ENCODE data around the gene C1orf210.

C1orf210 gene

GRCh38 chr1:43279161-43279560 is 6.2 kb downstream of the C1orf210 start:
- Mint-ChIP-seq H3K36me3 (peaks cover 12% of the 10 kb centered on the region), H3K27ac (no peak overlapping the region), H3K4me3 (no peak overlapping the region), H3K27me3 (peaks cover 38% of the 10 kb centered on the region), H3K9me3 (peaks cover 10% of the 10 kb centered on the region), H3K4me1 (peaks cover 20% of the 10 kb centered on the region)
- DNase-seq, result no peak
- CTCF ChIA-PET, result no interaction called here

- CTCF ChIA-PET, result no interaction called here
- Mint-ChIP-seq H3K36me3 (peaks cover 14% of the 10 kb centered on the region), H3K9me3 (peaks cover 12% of the 10 kb centered on the region), H3K27me3 (peaks cover 42% of the 10 kb centered on the region), H3K4me1 (peaks cover 24% of the 10 kb centered on the region), H3K27ac (no peak overlapping the region), H3K4me3 (no peak overlapping the region)
- DNase-seq, result peak; percentile 14
Observed at GRCh38 chr1:43277116-43277876, 8.1 kb downstream of the C1orf210 start.

- CTCF ChIA-PET, result no interaction called here
- Mint-ChIP-seq H3K36me3 (peaks cover 14% of the 10 kb centered on the region), H3K4me3 (no peak overlapping the region), H3K27ac (no peak overlapping the region), H3K9me3 (peaks cover 12% of the 10 kb centered on the region), H3K4me1 (peaks cover 24% of the 10 kb centered on the region), H3K27me3 (peaks cover 49% of the 10 kb centered on the region)
- peak; percentile 5 for DNase-seq
Observed at GRCh38 chr1:43276673-43277072, 8.7 kb downstream of the C1orf210 start.

- H3K4me3 Mint-ChIP-seq, result no peak overlapping the region
- peaks cover 29% of the 10 kb centered on the region for H3K4me1 Mint-ChIP-seq
- DNase-seq, result peak; percentile 16
- CTCF ChIA-PET, result no interaction called here
- H3K9me3 Mint-ChIP-seq, result peaks cover 12% of the 10 kb centered on the region
- H3K36me3 Mint-ChIP-seq, result peaks cover 14% of the 10 kb centered on the region
- H3K27me3 Mint-ChIP-seq, result peaks cover 55% of the 10 kb centered on the region
- no peak overlapping the region for H3K27ac Mint-ChIP-seq
Observed at GRCh38 chr1:43275826-43276620, 9.4 kb downstream of the C1orf210 start.

GRCh38 chr1:43274804-43275180 is 10.6 kb downstream of the C1orf210 start:
- CTCF ChIA-PET, result no interaction called here
- Mint-ChIP-seq H3K4me1 (peaks cover 38% of the 10 kb centered on the region), H3K4me3 (no peak overlapping the region), H3K36me3 (peaks cover 14% of the 10 kb centered on the region), H3K27ac (peak overlapping the region; percentile 97), H3K27me3 (peaks cover 61% of the 10 kb centered on the region), H3K9me3 (peaks cover 12% of the 10 kb centered on the region)
- DNase-seq, result no peak

GRCh38 chr1:43274125-43274803 is 11.1 kb downstream of the C1orf210 start:
- Mint-ChIP-seq H3K9me3 (peaks cover 12% of the 10 kb centered on the region), H3K36me3 (peaks cover 14% of the 10 kb centered on the region), H3K27me3 (peaks cover 63% of the 10 kb centered on the region), H3K27ac (peak overlapping the region; percentile 97), H3K4me3 (peak overlapping the region; percentile 14), H3K4me1 (peaks cover 39% of the 10 kb centered on the region)
- DNase-seq, result peak; percentile 74
- CTCF ChIA-PET, result no interaction called here

GRCh38 chr1:43273708-43274107 is 11.7 kb downstream of the C1orf210 start:
- H3K4me3 Mint-ChIP-seq, result no peak overlapping the region
- CTCF ChIA-PET, result no interaction called here

GRCh38 chr1:43272576-43273571 is 12.5 kb downstream of the C1orf210 start:
- peaks cover 71% of the 10 kb centered on the region for H3K27me3 Mint-ChIP-seq
- H3K36me3 Mint-ChIP-seq, result peaks cover 14% of the 10 kb centered on the region
- H3K27ac Mint-ChIP-seq, result no peak overlapping the region
- DNase-seq, result no peak
- no peak overlapping the region for H3K4me3 Mint-ChIP-seq
- CTCF ChIA-PET, result interaction anchor here (1.0 kb wide), 1 partner anchor 22 kb away, joined by 3 read pairs; no protein-coding TSS in a partner anchor
- peaks cover 12% of the 10 kb centered on the region for H3K9me3 Mint-ChIP-seq
- peaks cover 39% of the 10 kb centered on the region for H3K4me1 Mint-ChIP-seq

More at GRCh38 chr1:43273708-43274107, 11.7 kb downstream of the C1orf210 start:
- peaks cover 39% of the 10 kb centered on the region for H3K4me1 Mint-ChIP-seq
- H3K9me3 Mint-ChIP-seq, result peaks cover 12% of the 10 kb centered on the region
- H3K36me3 Mint-ChIP-seq, result peaks cover 14% of the 10 kb centered on the region
- H3K27me3 Mint-ChIP-seq, result peaks cover 64% of the 10 kb centered on the region
- DNase-seq, result no peak
- H3K27ac Mint-ChIP-seq, result peak overlapping the region; percentile 83

GRCh38 chr1:43272161-43272560 is 13.2 kb downstream of the C1orf210 start:
- peak overlapping the region; percentile 37 for H3K27ac Mint-ChIP-seq
- CTCF ChIA-PET, result interaction anchor here (1.0 kb wide), 1 partner anchor 23 kb away, joined by 3 read pairs; no protein-coding TSS in a partner anchor
- no peak overlapping the region for H3K4me3 Mint-ChIP-seq

GRCh38 chr1:43271186-43272118 is 13.9 kb downstream of the C1orf210 start:
- no peak for DNase-seq
- peaks cover 38% of the 10 kb centered on the region for H3K4me1 Mint-ChIP-seq
- CTCF ChIA-PET, result no interaction called here

More at GRCh38 chr1:43272161-43272560, 13.2 kb downstream of the C1orf210 start:
- H3K9me3 Mint-ChIP-seq, result peaks cover 12% of the 10 kb centered on the region
- H3K27me3 Mint-ChIP-seq, result peaks cover 73% of the 10 kb centered on the region
- no peak for DNase-seq
- peaks cover 14% of the 10 kb centered on the region for H3K36me3 Mint-ChIP-seq
- peaks cover 39% of the 10 kb centered on the region for H3K4me1 Mint-ChIP-seq

GRCh38 chr1:43270421-43271095 is 14.8 kb downstream of the C1orf210 start:
- no peak overlapping the region for H3K27ac Mint-ChIP-seq
- CTCF ChIA-PET, result no interaction called here
- H3K9me3 Mint-ChIP-seq, result peaks cover 12% of the 10 kb centered on the region
- H3K36me3 Mint-ChIP-seq, result peaks cover 14% of the 10 kb centered on the region
- H3K27me3 Mint-ChIP-seq, result peaks cover 73% of the 10 kb centered on the region
- peak; percentile 20 for DNase-seq
- H3K4me1 Mint-ChIP-seq, result peaks cover 33% of the 10 kb centered on the region
- H3K4me3 Mint-ChIP-seq, result no peak overlapping the region

More at GRCh38 chr1:43271186-43272118, 13.9 kb downstream of the C1orf210 start:
- Mint-ChIP-seq H3K27me3 (peaks cover 68% of the 10 kb centered on the region), H3K27ac (peak overlapping the region; percentile 9), H3K9me3 (peaks cover 12% of the 10 kb centered on the region), H3K36me3 (peaks cover 14% of the 10 kb centered on the region), H3K4me3 (no peak overlapping the region)
